HG03025 (cell line): Measurements from ENCODE around the gene LEAP2.

Experiments
- ATAC-seq: cut with Tn5 transposase; IDR thresholded peaks from one replicate; pipeline ENCODE4 v1.9.1; 2021; ENCODE audit warnings: mild to moderate bottlenecking, moderate library complexity; ENCODE audit not compliant: unreplicated experiment, low FRiP score

LEAP2 gene, protein sequence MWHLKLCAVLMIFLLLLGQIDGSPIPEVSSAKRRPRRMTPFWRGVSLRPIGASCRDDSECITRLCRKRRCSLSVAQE

DNA sequence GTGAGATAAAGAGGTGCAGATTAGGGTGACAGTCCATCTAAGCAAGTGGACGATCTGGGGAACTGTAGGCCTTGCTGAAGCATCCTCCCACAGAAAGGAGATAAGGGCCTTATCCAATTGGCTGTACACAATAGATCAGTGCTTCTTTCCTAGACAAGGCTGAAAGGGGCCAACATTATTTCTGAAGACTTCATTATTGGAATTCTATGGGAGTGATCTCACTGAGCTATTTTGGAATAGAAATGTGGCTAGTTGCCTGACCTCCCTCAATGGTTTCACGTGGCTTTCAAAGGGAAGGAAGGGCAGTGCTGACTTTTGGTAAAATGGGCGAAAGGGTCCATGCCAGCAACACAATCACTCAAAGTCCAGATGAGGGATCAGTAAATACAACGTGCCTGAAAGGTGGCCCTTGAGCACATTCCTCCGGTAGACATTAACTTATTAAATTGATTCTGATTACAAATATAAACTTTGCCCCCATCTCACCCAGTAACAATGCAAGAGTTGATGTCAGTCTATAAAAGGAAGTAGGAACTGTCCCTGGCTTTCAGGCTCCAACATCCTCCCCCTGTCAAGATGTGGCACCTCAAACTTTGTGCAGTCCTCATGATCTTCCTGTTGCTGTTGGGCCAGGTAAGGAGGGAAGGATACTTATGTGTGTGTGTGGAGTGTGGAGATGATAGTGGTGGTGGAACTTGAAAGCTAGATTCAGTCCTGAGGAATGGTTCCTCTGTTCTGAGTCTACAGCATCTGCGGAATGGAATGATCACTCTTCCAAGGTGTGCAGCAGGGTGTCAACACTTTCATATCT is at the start of gene LEAP2:
LEAP2 (plus strand) TSS at position 550 of the 811 bp plus-strand sequence; CDS start at position 577, 27 bp downstream.
- ATAC-seq, result no peak

GRCh38 chr5:132824426-132824825 is 49.0 kb upstream of the LEAP2 start:
- ATAC-seq, result no peak

DNA sequence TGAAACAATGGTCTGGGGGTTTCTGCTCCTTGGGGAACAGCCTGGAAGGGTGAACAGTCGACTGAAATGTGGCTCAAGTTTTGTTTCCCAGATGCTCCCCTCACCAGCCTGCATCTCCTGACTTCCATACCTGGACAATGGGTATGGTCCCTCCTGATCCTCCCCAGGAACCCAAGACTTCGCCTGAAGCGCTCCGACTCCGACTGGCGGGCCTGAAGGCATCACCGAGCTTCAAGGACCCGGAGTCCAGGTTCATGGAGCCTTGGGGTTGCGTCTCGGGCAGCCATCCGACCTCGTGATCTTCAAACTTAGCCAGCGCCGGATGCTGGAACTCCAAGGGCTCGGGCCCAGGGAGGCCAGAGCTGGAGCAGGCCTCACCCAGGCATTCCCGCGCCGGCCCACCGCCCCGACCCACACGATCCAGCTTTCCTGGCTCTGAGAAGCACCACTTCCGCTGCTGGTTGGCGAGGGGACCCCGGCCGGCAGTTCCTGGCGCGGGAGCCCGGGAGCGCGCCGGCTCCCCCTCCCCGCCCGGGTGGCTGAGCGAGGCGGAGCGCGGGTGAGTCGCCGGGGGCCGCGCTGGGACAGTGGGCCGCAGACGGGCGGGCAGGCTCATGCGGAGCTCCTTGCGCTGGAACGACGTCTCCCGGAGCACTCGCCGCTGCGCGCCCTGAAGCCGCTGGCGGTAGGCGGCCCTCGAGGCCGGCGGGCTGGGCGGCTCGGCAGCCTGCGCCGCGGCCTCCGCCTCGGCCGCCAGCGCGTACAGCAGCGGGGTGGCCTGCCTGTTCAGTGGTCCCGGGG is 48.2 kb upstream of the LEAP2 start:
- no peak for ATAC-seq

GRCh38 chr5:132825834-132826391 is 47.6 kb upstream of the LEAP2 start:
- no peak for ATAC-seq

- no peak for ATAC-seq
Observed at GRCh38 chr5:132826424-132827082, 46.9 kb upstream of the LEAP2 start.

DNA sequence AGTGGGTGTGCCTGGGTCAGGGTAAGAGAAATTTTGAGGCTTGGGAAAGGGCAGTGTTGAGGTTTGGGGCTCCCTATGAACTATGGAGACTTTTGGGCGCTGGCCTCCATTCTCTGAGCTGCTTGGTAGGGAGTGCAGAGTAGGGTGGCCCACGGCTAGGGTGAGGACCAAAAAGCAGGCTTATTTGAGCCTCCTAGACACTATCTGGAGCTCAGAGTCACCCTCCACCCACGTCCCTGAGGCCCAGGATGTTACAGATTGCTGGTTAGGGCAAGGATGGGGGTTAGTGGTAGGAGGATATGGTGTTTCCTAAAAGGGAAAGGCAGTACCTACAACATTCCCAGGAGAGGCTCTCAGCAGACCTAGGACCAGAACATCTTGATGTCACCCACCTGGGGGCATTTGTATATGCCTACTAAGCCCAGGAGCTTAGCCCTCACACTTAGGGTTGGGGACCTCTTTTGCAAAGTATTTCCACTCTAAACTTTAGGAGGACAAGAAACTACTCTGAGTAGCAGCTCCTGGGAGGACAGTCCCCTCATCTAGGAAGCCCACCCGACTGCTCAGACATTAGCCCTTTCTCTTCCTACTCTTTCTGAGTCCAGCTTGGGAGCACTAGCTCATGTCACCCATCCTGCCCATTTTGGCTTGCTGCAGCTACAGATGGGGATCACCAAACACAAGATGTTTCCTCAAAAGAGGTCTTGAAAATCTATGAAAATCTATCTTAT is 45.4 kb upstream of the LEAP2 start:
- ATAC-seq, result no peak

- no peak for ATAC-seq
Observed at GRCh38 chr5:132828846-132829494, 44.5 kb upstream of the LEAP2 start.

DNA sequence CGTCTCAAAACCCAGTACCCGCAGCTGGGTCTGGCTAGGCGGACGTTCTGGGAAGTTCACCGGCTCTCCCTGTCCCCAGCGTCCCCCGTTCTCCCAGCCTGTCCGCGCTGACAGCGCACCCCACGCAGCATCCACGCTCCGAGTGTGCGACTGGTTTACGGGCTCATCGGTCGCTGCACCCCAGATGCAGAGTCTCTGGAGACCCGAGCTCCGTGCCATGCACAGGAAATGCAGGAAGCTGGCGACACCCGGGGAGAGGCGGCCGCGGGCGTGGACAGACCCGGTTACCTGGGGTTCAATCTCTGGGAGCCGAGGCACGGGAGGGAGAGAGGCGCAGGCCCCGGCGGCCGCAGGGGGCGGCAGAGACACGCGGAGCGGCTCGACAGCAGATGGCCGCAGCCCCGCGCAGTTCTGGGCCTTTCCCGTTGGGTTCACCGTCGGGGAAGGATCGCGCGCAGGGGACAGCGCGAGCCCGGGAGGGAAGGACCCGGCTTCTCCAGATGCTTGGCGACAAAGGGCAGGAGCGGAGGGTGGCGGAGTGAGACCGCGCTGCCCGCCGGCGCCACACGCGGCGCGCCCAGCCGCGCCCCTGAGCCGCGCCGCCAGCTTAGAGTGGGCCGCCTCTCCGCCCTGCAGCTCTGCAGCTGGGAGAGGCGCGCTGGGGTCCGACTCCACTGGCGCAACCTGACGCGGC is 43.6 kb upstream of the LEAP2 start:
- ATAC-seq, result peak; percentile 62

DNA sequence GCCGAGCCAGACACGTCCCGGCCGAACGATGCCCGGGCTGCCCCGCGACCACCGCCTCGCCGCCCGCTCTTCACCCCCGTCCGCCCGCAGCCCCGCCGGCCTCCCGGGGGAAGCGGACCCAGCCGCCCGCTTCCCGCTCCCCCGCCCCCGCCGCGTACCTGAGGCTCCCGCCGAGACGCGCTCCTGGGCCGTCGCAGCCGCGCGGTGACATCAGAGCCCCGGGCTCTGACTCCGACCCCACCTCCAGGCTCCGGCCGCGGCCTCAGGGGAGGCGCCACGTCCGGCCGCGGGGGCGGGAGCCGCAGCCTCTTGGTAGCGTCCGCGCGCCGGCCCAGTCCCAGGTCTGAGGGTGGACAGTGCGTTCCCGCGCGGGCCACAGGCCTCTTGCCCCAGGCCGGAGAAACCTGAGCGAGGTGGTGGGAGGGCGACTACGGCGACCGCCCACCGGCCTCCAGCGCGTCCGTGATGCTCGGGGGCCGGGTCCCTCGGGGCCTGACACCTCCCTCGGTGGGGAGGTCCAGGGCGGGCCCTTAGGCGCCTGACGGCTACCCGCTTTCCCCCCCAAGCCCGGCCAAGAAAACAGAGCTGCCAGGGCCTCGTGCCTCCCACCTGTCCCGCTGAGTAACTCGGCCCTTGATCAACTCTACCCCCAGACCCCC is 42.9 kb upstream of the LEAP2 start, which contains the start of gene SHROOM1:
SHROOM1 (minus strand) TSS at position 212 of the 659 bp plus-strand sequence. CDS start 4,507 bp downstream, outside the sequence.
- ATAC-seq, result peak; percentile 65

DNA sequence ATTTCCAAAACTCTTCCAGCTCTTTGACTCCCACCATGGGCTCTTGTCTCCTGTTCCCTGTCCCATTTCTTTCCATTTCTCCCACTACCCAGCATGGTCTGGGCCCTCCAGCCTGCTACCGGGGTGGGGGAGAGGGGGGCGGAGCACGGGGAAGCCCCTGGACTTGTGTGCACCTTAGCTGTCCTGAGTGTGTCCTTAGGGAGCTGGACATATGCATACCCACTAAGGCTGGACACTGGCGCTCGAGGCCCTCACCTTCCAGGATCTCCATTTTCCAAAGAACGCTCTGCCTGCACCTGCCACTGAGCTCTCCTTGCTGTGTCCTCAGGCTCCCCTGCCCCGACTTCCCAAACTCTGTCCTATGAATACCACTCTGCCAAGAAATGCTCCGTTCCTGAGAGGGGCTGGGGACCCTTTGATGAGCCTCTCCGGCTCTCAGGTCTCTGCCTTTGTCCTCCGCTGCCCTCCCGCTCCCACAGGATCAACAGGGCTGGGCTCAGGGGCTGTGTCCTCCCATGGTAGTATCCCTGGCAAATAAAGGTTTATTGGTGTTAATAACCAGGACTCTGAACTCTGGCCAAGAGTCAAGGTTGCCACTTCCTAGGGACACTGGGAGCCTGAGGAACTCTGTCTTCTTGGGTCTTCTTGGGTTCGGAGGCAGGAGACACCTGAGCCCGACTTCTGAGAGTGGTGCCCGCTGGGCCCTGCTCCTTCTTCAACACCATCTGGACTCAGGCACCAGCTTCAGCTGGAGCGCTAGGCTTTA is 42.2 kb upstream of the LEAP2 start:
- ATAC-seq, result no peak

- no peak for ATAC-seq
Observed at GRCh38 chr5:132832612-132833011, 40.9 kb upstream of the LEAP2 start.

- ATAC-seq, result no peak
Observed at GRCh38 chr5:132834057-132834456, 39.4 kb upstream of the LEAP2 start.

DNA sequence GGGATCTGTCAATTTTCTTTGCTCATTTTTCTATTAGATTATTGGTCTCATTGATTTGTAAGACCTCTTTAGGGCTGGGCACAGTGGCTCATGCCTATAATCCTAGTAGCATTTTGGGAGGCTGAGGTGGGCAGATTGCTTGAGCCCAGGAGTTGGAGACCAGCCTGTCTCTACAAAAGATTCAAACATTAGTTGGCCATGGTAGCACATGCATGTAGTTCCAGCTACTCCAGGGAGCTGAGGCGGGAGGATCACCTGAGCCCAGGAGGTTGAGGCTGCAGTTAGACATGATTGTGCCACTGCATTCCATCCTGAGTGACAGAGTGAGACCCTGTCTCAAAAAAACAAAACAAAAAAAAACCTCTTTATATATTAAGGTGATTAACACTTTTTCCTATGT is 36.6 kb upstream of the LEAP2 start:
- ATAC-seq, result no peak

- no peak for ATAC-seq
Observed at GRCh38 chr5:132837868-132838267, 35.6 kb upstream of the LEAP2 start.

GRCh38 chr5:132838516-132839282 is 34.8 kb upstream of the LEAP2 start:
- no peak for ATAC-seq

DNA sequence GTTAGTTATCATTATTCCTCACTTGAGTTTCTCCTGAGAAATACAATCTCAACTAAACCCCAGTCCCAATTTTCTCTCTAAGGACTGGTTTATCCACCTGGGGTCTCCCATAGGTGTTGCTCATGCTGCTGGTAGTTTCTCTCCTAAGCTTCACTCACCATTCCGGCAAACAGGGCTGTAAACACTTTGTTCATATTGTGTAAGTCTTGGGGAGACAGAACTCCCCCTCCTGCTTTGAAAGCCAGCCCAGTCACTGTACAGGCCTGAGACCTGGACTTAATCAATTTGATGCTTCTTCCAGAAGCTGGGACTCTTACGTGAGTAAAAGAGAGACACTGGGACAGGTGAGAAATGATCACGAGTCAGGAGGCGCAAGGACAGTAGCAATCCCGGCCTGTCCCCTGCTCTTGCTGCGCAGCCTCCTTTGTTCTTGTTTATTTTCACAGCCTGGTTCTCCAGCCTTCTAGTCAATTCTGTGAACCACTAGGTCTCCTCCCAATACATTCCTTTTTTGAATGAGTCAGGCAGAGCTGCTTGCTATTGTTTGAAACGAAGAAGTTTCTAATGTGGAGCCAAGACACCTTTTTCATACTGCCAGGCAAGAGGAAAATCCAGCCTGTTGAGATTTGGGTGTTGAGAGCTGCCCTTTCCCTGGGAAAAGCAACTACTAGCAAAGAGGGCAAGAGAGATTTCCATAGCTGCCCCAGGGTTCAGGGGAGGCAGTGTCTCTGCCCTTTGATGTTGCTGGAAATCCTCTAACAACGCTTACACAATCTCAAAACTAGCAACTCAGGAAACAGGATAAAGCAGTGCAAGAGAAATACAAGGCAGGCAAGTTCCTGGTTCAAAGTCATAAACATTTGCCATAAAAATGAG is 33.8 kb upstream of the LEAP2 start:
- no peak for ATAC-seq
